HG02970 (cell line): ENCODE data around the gene EYS.
"Not testable (repeated sequence)": the region's sequence is repeated elsewhere in the genome, so short reads cannot be mapped to it uniquely, and the experiment has no call there.

ENCODE experiments used
- ATAC-seq: cut with Tn5 transposase; IDR thresholded peaks from one replicate; pipeline ENCODE4 v1.9.1; 2021; ENCODE audit warnings: mild to moderate bottlenecking, moderate library complexity, moderate number of reproducible peaks; ENCODE audit not compliant: unreplicated experiment, low FRiP score

EYS gene

DNA sequence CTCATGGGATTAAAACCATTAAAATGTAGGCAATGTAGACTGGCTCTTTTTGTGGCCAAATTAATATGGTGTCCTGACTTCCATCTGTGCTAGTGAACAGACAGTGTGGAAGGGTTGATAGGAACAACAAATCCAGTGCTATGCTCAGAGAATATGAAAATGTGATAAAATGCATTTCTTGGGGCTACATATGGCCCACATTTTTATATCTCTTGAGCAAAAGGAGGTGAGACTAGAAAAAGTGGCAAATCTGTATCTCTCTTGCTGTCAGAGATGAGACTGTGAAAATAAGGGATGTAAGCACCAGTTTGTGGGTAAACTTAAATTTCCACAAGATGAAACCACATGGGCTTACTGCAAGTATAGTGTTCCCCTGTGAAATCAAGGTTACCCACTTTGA lies 1909.3 kb downstream of the EYS start:
- no peak for ATAC-seq

DNA sequence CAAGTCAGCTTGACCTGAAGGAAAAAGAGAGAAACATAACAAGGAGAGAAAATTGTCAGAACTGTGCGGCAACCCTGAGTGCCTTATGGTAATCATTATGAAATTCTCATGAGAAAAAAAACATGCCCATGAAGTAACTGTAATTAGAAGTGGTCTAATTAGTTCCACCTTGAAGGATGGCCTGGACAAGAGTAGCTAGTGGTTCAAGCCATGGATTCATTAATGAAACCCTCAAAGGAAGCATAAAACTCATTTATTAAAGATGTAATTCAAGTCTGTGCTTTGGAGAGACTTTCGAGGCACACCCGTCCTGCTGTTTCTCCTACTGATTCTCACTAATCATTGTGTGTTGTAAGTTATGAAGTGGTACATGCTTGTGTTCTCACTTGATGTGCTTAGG lies 1911.2 kb downstream of the EYS start:
- no peak for ATAC-seq

DNA sequence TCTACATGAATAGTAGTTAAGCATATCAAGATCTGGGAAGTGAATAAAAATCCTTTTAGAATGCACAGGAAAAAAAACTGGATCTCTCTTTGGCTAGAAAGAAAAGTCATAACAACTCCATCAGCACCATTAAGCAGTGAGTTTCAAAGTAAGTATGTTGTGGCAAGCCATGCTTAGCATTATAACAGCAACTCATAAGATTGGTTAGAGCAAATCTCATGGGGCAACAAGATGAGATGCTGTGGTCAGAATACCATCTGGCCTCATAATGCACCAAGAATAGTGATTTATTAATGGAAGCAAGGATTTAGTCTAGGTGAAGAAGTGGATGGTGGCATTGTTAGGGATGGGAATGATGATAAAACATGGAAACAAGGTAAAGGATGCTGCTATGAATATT lies 1912.0 kb downstream of the EYS start:
- ATAC-seq, result no peak

DNA sequence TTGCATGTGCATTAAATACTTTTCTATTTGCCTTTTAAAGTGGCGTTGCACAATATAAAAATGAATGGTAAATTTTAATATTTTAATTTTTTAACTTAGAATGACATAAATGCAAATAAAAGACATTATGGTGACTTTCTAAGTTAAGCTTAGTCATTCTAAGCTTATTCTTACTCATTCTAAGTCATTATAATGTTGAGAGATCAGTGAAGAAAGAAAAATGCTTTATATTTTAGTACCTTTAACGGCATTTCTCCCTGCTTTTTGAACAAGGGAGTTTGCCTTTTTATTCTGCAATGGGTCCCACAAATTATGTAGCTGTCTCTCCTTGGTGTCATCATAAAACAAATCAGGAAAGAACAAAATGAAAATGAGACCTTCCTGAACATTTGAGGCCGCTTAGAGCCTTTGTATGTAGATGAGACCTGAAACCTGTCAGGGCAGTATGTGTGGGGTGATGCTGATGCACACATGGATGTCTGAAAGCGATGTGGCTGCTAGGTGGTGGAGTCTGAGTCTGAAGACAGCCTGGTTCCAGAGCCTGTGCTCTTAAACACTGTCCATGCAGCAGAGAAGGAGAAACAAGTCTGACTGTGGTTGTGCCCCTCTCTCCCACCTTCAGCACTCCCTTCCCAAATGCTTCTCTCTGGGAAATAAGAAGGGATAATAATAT lies 1913.4 kb downstream of the EYS start:
- no peak for ATAC-seq

DNA sequence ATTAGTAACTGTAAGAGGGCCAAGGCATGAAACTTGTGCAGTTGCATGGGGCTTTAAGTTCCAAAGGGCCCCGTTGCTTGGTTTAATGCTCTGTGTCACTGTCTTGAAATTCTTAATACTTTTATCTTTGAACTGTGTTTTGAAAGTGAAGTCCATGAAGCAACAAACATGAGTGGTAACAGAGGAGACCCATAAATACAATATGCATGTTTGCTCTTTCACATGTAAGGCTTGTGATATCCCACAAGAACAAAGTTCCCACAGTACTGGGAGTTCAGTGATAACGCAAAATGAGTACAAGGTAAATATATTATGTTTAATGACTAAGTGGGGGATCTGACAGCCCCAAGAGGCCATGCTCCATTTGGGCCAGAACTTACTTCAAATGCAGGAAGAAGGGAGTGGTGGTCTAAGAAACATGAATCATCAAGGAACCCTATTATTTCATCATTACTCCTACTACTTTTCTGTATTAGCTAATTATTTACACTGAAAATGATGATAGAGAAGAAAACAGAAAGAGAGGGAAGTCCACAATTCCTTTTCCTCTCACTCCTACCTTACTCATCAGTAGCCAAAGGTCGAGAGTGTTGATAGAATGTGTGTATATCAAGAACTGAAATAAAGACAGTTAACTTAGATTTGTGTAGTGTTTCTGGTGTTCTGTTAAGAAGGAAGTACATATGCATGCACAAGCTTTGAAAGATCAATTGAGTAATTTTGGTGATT lies 1914.1 kb downstream of the EYS start:
- ATAC-seq, result no peak

DNA sequence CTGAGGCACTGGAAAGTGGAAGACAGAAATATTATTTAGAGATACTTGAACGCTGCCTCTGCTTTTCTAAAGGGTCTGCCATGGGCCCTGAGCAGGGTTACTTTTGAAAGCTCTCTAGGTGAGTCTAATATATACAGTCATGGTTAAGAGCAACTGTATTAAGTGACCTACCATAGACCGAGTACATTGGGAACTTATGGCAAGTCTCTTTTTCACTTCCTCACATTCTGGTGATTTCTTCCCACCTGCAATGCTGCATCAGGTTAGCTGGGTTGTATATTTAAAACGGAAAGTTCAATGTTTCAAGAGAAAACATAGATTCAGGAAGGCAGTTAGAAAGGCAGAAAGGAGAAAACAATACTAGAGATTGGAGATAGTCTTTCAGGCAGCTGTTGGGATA lies 1916.7 kb downstream of the EYS start:
- no peak for ATAC-seq

DNA sequence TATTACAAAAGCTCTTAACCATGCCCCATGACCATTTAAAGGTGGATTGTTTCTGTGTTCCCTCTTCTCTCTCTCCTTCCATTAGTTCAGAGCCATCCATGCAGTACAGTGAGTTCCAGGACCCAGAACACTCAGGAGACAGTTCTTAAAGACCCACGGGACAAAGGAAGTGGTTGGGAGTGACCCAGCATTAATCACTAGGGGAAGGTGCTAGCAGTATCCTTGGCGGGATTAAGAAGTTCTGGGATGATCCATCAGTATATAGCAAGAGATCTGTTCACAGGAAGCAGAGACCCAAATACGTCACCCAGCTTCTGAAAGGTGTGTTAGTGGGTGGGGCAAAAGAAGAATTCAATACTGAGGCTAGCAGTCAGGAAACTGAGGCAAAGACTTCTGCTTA lies 1917.3 kb downstream of the EYS start:
- no peak for ATAC-seq

DNA sequence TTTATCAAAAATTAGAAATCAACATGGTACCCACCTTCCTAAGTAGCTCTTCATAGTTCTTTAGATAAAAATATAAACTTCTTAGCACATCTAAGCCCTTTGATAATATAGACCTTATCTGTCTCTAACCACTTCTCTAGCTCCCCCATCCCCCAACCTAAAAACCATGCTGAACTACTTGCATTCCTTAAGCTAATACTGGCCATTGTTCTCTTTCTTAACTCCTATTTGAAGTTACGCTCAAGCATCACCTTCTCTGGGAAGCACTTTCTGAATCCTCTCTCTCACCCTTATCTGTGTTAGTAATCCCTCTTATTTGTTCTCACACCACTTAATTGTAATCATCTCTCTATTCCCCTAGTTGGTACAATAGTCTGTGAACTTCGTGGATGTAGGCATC lies 1918.5 kb downstream of the EYS start:
- no peak for ATAC-seq

DNA sequence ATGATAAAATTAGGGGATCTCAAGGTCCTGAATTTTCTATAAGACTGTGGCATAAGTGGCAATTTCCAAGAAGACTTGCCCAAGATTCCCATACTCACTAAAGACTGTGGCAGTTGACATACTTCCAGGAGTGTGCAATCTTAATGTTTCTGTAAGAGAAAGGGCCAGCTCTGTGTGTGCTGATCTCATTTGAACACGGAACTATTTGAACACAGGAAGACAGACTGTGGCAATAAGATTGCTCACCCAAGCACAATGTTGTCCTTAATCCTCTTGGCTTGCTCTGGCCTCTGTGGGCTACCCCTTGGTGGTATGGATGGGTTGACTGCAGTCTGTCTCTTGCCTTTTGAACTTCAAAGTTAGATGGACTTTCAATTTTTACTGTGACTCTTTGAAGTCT lies 1920.0 kb downstream of the EYS start:
- ATAC-seq, result no peak

DNA sequence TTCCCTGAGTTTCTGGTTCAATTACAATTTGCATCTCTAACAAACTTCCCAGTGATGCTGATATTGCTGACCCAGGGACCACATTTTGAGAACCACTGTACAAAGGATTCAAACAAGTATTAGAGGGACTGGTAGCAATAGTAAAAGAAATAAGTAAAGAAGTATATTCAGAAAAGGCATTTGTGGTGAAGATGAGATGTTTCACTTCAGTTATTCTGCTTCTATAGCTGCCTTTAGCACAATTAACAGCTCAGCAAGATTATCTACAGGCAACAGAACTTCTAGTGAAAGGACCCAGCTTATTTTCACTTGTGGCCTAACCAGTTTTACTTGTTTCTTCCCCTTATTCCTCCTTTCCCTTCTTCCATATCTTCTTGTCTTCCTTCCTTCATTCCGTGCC lies 1922.0 kb downstream of the EYS start:
- no peak for ATAC-seq

DNA sequence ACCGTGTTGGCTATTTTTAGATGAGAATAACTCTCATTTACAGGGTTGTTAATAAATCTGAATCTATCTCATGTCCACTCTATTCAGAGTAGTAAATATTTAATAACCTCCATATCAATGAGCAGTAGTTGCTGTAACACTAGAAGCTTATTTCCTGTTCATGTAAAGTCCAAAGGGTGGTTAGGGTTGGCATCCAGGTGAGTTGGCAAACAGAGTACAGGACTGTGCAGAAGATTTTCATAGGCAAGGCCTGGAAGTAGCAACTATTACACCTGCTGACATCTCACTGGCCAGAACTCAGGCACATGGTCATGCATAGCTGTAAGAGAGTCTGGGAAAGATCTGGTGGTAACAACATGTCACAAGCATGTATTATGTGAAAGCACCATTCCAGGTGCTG lies 1923.9 kb downstream of the EYS start:
- no peak for ATAC-seq

DNA sequence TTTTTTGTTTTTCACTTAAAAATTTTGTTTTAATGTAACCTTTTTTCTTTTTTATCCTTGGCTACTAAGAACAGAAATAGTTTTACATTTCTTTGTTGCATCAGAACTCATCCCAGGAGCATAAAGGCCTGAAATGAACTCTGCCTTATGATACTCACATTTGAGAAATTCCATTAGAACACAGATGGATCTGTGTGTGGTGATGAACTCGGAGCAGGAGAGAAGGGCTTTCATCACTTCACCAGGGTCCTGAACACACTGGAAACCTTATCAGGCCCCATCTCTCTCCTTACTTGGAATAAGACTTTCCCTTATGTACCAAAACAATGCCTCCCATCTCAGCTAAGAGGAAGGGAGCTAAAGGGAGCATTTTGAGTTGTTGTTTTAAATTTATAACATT lies 1932.1 kb downstream of the EYS start:
- no peak for ATAC-seq

DNA sequence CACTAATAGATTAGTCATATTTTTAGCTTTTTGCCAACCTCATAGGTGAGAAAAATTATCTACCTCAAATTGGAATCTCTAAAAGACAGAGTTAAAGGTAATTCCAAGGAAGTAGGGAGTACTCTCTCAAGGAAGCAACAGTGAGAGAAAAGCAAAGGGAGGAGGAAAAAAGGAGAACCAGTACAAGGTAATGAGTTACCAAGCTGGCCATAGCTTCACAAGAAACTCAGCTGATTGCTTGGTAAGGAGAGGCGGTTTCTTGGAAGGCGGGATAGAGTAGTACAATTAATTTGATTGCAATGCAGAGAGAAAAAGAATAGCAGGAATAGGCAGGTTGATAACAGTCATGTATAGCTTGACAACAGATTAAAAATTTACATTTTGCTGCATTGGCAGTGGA lies 1933.8 kb downstream of the EYS start:
- no peak for ATAC-seq

DNA sequence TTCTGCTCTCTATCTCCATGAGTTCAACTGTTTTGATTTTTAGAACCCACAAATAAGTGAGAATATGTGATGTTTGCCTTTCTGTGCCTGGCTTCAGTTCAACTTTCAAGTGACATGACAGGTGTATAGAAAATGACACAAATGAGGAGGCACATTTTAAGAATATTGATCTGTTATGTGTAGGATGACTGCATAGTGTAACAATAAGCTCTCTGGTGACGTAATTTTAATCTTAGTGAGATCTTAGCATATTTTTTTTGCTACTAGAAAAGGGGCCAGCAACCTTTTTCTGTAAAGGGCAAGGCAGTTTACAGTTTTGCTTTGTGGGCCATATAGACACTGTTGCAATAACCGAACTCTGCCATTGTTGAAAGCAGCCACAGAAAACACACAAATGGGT lies 1941.2 kb downstream of the EYS start:
- ATAC-seq, result no peak

DNA sequence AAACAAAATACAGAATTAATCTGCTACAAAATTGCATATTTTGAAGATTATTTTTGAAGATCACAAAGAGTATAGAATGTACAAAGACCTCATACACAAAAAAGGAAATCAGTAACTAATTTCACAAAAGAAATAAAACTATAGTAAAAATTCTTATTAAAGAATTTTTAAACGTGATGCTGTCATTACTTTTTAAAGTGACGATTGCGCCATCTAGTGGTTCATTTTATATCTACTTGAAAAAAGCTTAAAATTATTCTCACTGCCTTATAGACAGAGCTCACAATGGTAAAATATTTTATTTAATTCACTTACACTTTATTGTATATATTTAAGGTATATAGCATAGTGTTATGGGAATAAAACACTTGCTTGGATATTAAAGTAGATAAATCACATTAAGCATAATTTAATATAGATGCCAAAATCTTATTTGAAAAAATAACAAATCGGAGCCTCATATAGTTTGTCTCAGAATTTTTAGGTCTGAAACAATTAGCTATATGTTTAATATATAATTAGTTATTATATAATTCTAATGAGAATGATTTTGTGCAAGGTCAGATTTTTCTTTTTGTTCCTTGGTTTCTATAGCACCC lies 1942.6 kb downstream of the EYS start:
- no peak for ATAC-seq

DNA sequence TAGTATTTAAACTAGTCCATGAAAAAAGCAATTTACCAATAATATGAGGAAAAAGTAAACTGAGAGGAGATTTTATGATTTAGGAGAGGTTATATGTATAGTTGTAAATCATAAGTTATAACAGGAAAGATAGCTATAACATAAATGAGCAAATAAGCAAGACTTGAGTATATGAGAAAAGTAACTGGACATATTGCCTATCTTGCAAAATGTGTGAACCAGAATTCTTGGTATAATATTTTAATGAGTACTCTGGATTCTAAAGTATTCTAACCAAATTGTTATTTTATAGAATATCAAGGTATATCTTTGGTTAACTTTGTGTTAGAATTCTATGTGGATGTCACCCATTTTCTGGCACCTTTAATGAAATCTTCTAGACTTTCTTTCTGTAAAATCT lies 1946.8 kb downstream of the EYS start:
- ATAC-seq, result no peak

DNA sequence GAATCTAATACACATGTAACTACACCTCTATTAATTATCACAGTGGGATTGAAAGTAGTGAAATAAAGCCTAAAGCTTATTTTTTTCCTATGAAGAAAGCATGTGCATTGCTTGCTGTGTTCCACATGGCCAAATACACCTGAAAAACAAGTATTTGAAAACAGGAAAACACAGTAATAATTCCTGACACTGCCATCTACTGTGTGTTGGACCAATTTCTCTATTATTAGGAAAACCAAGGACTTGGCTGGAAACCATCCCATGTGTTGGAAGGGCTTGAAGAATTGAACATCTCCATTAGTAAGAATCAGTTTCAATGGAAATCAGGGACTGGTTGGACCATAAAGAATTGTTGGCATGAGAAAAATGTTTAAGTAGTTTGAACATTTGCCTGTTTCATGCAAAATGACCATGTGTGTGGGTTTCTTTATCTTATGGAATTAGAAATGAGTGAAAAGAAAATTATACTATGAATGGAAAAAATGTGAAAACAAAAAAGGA lies 1947.4 kb downstream of the EYS start:
- ATAC-seq, result no peak

DNA sequence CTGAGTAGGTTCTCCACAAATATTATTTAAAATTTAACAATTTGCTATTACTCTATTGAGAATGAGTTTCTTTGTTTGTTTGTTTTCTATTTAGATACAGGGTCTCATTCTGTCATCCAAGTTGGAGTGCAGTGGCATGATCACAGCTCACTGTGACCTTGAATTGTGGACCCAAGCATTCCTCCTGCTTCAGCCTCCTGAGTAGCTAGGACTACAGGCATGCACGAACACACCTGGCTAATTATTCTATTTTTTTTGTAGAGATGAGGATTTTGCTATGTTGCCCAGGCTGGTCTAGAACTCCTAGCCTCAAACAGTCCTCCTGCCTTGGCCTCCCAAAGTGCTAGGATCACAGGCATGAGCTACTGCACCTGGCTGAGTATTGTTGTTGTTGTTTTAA lies 1949.2 kb downstream of the EYS start:
- ATAC-seq, result no peak

DNA sequence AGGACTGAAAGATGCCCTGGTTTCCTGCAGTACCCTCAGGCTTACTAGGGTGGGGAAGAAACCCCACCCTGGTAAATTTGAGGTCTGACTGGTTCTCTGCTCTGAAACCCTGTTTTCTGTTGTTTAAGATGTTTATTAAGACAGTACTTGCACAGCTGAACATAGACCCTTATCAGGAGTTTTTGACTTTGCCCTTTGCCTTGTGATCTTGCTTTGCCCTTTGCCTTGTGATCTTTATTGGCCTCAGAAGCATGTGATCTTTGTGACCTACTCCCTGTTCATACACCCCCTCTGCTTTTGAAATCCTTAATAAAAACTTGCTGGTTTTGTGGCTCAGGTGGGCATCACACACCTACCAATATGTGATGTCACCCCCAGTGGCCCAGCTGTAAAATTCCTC lies 1949.8 kb downstream of the EYS start:
- not testable (repeated sequence) for ATAC-seq

DNA sequence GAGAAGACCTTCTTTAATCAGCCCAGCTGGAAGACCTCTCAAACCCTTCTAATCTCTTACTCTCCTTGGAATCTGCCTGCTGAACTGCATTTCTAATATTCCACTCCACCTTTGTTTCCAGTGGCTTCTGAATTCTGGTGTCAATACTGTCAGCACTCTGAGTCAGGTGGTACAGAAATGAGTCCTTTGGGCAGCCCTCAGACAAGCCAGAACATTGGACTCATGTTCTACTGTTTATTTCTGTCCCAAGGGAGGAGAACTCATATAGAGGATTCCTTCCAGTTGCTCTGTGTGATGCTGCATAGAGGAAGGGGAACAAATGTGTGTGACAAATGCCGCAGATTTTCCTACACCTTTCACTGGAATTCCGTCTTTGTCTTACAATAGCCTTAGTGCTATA lies 1956.6 kb downstream of the EYS start:
- no peak for ATAC-seq

DNA sequence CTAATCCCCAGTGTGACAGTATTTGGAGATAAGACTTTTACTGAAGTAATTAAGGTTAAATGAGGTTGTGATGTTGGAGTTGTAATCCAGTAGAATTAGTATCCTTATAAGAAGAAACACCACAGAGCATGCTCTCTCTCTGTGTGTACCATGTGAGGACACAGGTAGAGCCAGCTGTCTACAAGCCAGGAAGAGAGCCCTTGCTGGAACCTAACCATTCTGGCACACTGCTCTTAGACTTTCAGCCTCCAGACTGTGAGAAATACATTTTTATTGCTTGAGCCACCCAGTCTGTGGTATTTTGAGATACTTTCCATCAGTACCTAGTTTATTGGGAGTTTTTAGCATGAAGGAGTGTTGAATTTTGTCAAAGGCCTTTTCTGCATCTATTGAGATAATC lies 1961.2 kb downstream of the EYS start:
- no peak for ATAC-seq

DNA sequence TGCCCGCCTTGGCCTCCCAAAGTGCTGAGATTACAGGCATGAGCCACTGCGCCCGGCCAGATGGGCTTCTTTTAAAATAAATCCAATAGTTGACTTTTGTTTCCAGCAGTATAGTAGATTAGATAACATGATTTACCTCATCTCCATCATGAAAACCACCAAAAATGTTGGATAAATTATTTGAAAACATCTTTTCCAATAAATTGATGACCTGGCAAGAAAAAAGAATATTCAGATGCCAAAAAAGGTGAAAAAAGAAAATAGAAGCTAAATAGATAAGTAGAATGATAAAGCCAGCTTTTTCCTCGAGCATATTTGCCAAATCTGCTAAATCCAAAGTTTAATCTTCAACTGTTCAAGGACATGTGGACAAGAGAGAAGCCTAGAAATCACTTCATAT lies 1962.2 kb downstream of the EYS start:
- no peak for ATAC-seq
